HG03064 (cell line): Measurements from ENCODE around the gene SLC8A2.
"Not testable (repeated sequence)": the region's sequence is repeated elsewhere in the genome, so short reads cannot be mapped to it uniquely, and the experiment has no call there.

Source experiments
- ATAC-seq: cut with Tn5 transposase; IDR thresholded peaks from one replicate; pipeline ENCODE4 v1.9.1; 2021; ENCODE audit warnings: low read depth; ENCODE audit not compliant: unreplicated experiment

SLC8A2 gene

DNA sequence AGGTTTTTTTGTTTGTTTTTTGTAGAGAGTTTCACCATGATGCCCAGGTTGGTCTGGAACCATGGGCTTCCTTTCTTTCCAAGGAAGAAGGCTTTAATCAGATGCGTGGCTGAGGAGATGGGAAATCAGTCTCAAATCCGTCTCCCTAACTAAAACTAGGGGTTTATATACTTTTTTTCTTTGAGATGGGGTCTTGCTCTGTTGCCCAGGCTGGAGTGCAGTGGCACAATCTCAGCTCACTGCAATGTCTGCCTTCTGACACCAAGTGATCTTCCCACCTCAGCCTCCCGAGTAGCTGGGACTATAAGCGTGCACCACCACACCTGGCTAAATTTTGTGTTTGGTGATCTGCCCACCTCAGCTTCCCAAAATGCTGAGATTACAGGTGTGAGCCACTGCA is 87.2 kb downstream of the SLC8A2 start:
- not testable (repeated sequence) for ATAC-seq

GRCh38 chr19:47383890-47384289 is 87.8 kb downstream of the SLC8A2 start:
- not testable (repeated sequence) for ATAC-seq

DNA sequence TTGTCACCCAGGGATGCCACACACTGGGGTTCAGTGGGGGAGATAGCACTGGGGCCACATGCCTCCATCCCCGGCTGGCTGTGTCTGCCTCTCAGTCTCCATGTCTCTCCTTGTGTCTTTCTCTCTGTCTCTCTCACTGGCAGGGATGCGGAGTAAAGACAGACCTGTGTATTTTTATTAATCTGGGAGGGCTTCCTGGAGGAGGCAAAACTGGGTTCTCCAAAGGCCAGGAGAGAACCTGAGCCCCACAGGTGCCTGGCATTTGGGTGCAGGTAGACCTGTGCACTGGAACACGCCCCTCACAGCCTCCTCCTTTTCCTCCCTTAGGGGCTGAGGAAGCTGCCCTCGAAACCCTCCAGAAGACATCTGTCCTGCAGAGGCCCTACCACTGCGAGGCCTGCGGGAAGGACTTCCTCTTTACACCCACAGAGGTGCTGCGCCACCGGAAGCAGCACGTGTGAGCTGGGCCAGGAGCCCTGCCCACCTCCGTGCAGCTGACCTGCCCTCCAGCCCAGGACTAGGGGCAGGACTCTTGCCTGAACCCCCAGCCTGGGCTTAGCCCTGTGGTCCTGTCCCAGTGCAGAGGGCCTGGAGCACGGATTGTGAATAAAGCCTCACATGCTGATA is 89.9 kb downstream of the SLC8A2 start:
- ATAC-seq = no peak

DNA sequence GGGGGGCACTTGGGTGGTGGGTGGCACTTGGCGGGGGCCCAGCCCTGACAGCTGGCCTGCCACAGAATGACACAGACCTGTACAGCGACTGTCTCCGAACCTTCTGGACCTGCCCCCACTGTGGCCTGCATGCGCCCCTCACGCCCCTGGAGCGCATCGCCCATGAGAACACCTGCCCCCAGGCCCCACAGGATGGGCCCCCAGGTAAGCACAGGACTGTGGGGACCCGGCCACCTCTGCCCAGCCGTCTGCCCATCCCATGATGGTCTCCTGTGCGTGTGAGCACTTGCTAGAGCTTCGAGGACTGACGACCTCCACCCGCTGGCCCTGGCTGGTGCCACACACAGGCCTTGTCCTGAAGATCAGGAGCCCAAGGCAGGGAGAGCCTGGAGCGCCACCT is 90.6 kb downstream of the SLC8A2 start:
- ATAC-seq = no peak

GRCh38 chr19:47380559-47380958 is 91.1 kb downstream of the SLC8A2 start:
- no peak for ATAC-seq

DNA sequence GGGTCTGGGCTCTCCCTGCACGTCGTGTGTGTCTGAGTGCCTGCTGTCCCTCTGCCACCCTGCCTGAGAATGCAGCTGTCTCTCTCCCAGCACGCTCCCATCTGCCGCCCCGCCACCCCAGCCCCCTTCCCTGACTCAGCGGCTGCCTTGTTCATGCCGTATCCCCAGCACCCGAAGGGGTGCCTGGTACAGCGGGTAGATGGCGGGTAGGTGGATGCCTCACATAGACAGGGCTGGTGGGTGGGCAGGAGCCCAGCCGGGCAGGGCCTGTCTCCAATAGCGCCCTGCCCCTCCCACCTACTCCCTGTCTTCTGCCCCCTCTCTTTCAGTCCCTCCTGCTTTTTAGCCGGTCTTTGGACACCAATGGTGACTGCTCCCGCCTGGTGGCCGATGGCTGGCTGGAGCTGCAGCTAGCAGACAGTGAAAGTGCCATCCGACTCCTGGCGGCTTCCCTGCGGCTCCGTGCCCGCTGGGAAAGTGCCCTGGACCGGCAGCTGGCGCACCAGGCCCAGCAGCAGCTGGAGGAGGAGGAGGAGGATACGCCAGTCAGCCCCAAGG is 92.2 kb downstream of the SLC8A2 start:
- ATAC-seq = no peak

GRCh38 chr19:47378246-47378645 is 93.4 kb downstream of the SLC8A2 start:
- no peak for ATAC-seq
